Astrocyte of the cerebellum (primary cell): Measurements from ENCODE around the gene PANK2.
"Not testable (repeated sequence)": the region's sequence is repeated elsewhere in the genome, so short reads cannot be mapped to it uniquely, and the experiment has no call there.

Experiments used
- DNase-seq: peaks from one replicate; pipeline ENCODE4 v3.0.0-alpha.2; 2011; ENCODE audit warnings: low read depth
- H3K4me3 ChIP-seq: 2 replicates; pipeline ENCODE4 v1.5.1; 2011; ENCODE audit warnings: mild to moderate bottlenecking, low read depth, low read length, moderate library complexity
- in situ Hi-C: cut with HindIII; loops from 2 replicates; pipeline ENCODE4 v1.10.0; 2017; ENCODE audit warnings: low sequenced_read_pairs
- TF ChIP-seq, protein P1 (sequence below): IDR thresholded peaks from 2 replicates; pipeline ENCODE4 v1.5.1; 2012; ENCODE audit warnings: low read length, low read depth, moderate library complexity, mild to moderate bottlenecking; ENCODE audit errors: missing control alignments

The PANK2 gene

DNA sequence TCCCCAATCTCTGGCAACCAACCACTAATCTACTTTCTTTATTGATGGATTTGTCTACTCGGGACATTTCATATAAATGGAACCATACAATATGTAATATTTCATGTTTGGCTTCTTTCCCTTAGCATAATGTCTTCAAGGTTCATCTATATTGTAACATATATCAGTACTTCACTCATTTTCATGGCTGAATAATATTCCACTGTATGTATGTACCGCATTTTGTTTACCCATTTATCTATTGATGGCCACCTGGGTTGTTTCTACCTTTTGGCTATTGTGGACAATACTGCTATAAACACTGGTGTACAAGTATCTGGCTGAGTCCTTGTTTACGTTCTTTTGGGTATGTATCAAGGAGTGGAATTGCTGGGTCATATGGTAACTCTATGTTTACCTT lies 48.4 kb downstream of the PANK2 start:
- TF ChIP-seq, protein P1, sequence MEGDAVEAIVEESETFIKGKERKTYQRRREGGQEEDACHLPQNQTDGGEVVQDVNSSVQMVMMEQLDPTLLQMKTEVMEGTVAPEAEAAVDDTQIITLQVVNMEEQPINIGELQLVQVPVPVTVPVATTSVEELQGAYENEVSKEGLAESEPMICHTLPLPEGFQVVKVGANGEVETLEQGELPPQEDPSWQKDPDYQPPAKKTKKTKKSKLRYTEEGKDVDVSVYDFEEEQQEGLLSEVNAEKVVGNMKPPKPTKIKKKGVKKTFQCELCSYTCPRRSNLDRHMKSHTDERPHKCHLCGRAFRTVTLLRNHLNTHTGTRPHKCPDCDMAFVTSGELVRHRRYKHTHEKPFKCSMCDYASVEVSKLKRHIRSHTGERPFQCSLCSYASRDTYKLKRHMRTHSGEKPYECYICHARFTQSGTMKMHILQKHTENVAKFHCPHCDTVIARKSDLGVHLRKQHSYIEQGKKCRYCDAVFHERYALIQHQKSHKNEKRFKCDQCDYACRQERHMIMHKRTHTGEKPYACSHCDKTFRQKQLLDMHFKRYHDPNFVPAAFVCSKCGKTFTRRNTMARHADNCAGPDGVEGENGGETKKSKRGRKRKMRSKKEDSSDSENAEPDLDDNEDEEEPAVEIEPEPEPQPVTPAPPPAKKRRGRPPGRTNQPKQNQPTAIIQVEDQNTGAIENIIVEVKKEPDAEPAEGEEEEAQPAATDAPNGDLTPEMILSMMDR: no peak
- no peak overlapping the region for H3K4me3 ChIP-seq
- no peak for DNase-seq
- in situ Hi-C loops: no loop called here

DNA sequence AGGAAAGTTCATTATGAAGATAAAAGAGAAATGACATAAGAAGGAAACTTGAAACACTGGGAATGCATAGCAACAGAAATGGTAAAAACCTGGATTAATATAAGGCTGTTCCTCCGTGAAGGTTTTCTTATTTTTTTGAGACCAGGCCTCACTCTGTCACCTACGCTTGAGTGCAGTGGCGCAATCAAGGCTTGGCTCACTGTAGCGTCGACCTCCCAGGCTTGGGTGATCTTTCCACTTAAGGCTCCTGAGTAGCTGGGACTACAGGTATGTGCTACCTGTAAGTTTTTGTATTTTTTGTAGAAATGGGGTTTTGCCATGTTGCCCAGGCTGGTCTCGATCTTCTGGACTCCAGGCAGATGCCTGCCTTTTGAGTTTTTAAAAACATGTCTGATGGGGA lies 51.7 kb downstream of the PANK2 start:
- no peak for DNase-seq
- TF ChIP-seq, protein P1: no peak
- no peak overlapping the region for H3K4me3 ChIP-seq
- in situ Hi-C loops: no loop called here

DNA sequence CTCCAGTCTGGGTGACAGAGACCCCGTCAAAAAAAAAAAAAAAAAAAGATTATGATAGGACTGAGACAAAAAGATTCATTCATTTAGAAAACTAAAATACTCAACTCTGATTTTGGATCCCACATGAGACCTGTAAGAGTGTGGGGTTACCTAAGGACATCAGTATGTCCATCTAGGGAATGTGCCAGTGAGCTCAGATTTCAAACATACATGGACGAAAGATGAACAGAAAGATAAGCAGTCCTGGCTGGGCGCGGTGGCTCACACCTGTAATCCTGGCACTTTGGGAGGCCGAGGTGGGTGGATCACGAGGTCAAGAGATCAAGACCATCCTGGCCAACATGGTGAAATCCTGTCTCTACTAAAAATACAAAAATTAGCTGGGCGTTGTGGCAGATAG lies 57.5 kb downstream of the PANK2 start:
- DNase-seq, H3K4me3 ChIP-seq, in situ Hi-C loops: not testable (repeated sequence)

DNA sequence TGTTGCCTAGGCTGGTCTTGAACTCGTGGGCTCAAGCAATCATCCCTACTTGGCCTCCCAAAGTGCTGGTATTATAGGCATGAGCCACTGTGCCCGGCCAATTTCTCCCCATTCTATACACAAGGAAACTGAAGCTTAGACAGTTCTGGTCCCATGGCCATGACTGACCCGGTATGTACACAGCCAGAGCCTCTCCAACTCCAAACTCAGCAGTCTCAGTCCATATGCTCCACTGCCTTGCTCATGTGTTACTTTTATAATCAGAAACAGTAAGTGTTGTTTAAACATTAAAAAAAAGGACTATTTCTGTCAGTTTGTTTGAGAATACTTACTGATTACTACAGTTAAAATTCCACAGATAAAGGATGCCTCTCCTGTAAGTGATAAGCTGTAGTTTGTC lies 75.5 kb downstream of the PANK2 start:
- TF ChIP-seq, protein P1: no peak
- no peak overlapping the region for H3K4me3 ChIP-seq
- DNase-seq: no peak
- in situ Hi-C loops: no loop called here

DNA sequence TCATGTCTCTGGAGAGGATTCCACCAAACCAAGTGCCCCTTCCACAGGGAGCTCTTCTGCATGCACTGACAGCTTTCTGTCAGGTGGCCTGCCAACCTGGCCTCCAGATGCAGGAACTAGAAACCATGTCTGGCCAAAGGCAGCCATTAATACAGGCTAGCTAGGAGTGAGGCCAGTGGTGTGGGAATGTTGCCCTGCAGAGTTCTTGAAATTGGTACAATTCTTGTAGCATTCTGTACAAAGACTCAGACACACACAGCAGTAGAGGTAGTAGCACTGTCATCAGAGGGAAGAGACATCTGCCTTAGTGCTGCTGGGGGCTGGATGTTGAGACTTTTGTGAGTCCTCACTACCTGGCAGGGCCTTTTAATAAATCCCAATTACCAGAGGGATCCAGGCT lies 77.4 kb downstream of the PANK2 start:
- DNase-seq: no peak
- in situ Hi-C loops: no loop called here
- TF ChIP-seq, protein P1: no peak

DNA sequence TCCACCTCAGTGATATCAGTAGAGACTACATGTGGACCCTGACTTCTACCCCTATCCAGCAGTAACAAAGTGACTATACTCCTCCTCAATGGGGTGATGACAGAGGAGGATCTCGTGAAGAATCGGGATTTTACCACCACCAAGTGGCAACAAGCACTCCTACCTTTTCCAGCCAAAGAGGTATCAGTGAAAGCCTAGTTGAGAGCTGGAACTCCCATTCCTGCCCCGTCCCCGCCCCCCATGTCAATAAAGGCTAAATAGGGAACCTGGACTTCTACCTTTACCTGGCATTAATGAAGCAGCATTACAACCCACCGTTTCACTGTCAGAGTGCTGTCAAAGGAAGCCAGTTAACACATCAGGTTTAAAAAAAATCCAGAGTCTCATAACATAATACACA lies 80.8 kb downstream of the PANK2 start:
- DNase-seq: no peak
- TF ChIP-seq, protein P1: no peak
- H3K4me3 ChIP-seq: no peak overlapping the region
- in situ Hi-C loops: no loop called here

More for the DNA sequence above, 77.4 kb downstream of the PANK2 start:
- no peak overlapping the region for H3K4me3 ChIP-seq

DNA sequence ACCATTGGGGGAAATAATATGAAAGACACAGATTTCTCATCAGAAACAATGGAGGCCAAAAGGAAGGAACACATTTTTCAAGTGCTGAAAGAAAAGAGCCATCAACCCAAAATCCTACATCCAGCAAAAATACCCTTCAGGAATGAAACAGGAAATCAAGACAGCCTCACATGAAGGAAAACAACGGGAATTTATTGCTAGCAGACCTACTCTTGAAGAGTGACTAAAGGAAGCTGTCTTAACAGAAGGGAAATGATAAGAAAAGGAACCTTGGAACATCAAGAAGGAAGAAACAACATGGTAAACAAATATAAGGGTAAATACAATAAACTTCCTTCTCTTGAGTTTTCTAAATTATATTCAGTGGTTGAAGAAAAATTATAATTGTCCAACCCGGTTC lies 82.0 kb downstream of the PANK2 start:
- no peak for DNase-seq
- TF ChIP-seq, protein P1: no peak
- in situ Hi-C loops: no loop called here
- no peak overlapping the region for H3K4me3 ChIP-seq
